Fibroblast of villous mesenchyme (primary cell): ENCODE measurements around the gene ADD2. TPM values are rescaled to one million over a fixed set of nuclear protein-coding genes. Genes with fewer than 3 reads are reported as not detected.

ENCODE experiments used
- DNase-seq: peaks from one replicate; pipeline ENCODE4 v3.0.0-alpha.2; 2010; ENCODE audit warnings: low read depth
- H3K4me3 ChIP-seq: 2 replicates; pipeline ENCODE4 v1.5.1; 2011; ENCODE audit warnings: low read depth, mild to moderate bottlenecking, low read length
- CTCF ChIP-seq: IDR thresholded peaks from 2 replicates; pipeline ENCODE4 v1.5.1; 2012; ENCODE audit warnings: low read depth, mild to moderate bottlenecking, low read length; ENCODE audit not compliant: insufficient read depth
- total RNA-seq: library from RNA; depleted of rRNA; stranded (reverse); fragments of >200 nt; gene quantifications from 2 replicates; pipeline ENCODE4 v1.2.3, GENCODE V29; 2012

Gene ADD2
- total RNA-seq, 1 donor: not detected

- no peak for TF ChIP-seq CTCF
- H3K4me3 ChIP-seq: no peak overlapping the region
- DNase-seq: no peak
These were observed 50.5 kb downstream of the ADD2 start for GRCh38 chr2:70717431-70718038.

GRCh38 chr2:70716951-70717350 is 51.0 kb downstream of the ADD2 start:
- no peak for TF ChIP-seq CTCF
- no peak for DNase-seq
- H3K4me3 ChIP-seq: no peak overlapping the region

DNA sequence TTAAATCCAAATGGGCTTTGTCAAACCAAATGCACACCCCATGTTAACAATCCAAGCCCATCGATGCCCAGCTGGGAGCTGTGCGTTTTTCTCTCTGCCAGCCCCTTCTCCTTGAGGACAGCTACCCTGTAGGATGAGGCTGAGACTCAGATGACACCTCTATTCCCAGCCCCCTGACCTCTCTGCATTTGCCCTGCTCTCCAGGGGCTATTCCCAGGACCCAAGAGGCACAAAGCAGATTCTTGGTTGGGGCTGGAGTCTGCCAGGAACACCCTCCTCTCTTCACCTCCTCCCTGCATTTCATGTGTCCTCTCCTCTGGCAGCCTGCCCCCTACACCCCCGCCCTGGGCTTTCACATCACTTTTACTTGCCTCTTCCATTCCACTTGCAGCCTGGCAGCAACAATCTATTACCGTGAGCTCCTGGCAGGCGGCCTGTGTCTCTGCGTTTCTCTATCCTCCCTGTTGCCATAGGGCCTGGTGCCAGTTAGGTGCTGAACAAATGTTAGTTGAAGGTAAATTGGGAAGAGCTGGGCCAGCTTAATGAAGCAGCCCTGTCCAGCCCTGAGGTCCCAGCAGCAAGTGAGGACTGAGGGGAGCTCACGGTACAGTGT is 51.8 kb downstream of the ADD2 start:
- no peak for TF ChIP-seq CTCF
- no peak overlapping the region for H3K4me3 ChIP-seq
- DNase-seq: no peak

- no peak for TF ChIP-seq CTCF
- no peak for DNase-seq
- H3K4me3 ChIP-seq: no peak overlapping the region
These were observed 52.7 kb downstream of the ADD2 start for GRCh38 chr2:70715071-70715985.

GRCh38 chr2:70714141-70714905 is 53.7 kb downstream of the ADD2 start:
- no peak for TF ChIP-seq CTCF
- DNase-seq: no peak
- no peak overlapping the region for H3K4me3 ChIP-seq

- DNase-seq: no peak
- no peak for TF ChIP-seq CTCF
- no peak overlapping the region for H3K4me3 ChIP-seq
These were observed 55.1 kb downstream of the ADD2 start for GRCh38 chr2:70712916-70713315.
